ENCODE measurements around the gene TNFRSF1A. TPM values are rescaled to one million over a fixed set of nuclear protein-coding genes. Genes with fewer than 3 reads are reported as not detected.

Gene TNFRSF1A
- total and polyA plus RNA-seq, 2 of the 13 experiments (the other 11 are each of a cell fraction or from before 2014, with no cell fraction given): 41.5 to 61.2 TPM

DNA sequence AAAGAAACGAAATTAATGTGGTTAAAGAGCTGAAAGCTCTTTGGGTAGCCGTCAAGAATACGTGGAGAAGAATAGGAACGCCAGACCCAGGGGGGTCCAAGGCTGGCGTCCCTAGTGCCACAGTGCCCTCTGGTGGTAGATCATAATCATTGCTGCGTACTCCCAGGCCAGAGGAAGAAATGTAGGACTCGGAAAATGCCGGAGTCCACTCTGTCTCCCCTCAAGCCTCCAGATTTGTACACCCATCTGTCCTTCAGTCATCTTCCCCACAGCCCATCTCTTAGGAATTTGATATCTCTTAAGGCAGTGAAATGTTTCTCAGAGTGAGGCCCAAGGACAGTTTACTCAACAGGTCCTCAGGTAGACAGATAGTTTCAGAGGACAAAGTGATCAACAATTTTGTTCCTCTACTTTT is 56.8 kb downstream of the TNFRSF1A start (continued):
- TF ChIP-seq, protein P1, sequence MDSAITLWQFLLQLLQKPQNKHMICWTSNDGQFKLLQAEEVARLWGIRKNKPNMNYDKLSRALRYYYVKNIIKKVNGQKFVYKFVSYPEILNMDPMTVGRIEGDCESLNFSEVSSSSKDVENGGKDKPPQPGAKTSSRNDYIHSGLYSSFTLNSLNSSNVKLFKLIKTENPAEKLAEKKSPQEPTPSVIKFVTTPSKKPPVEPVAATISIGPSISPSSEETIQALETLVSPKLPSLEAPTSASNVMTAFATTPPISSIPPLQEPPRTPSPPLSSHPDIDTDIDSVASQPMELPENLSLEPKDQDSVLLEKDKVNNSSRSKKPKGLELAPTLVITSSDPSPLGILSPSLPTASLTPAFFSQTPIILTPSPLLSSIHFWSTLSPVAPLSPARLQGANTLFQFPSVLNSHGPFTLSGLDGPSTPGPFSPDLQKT (CRISPR knock-in tag; IDR thresholded peaks at IDR 0.05; ENCODE audit: borderline replicate concordance): no peak
- no peak for TF ChIP-seq MEF2D (CRISPR knock-in tag; IDR thresholded peaks at IDR 0.05)
- TF ChIP-seq STAG1 (CRISPR knock-in tag; IDR thresholded peaks at IDR 0.05): peak; percentile 97
- no peak for TF ChIP-seq RCOR2 (CRISPR knock-in tag; IDR thresholded peaks at IDR 0.05)
- TF ChIP-seq IRF2 (CRISPR knock-in tag; IDR thresholded peaks at IDR 0.05): no peak
- TF ChIP-seq RXRB (CRISPR knock-in tag; IDR thresholded peaks at IDR 0.05; ENCODE audit: borderline replicate concordance): no peak
- TF ChIP-seq CEBPZ (IDR thresholded peaks at IDR 0.05; ENCODE audit: low read length): no peak
- TF ChIP-seq, protein P2, sequence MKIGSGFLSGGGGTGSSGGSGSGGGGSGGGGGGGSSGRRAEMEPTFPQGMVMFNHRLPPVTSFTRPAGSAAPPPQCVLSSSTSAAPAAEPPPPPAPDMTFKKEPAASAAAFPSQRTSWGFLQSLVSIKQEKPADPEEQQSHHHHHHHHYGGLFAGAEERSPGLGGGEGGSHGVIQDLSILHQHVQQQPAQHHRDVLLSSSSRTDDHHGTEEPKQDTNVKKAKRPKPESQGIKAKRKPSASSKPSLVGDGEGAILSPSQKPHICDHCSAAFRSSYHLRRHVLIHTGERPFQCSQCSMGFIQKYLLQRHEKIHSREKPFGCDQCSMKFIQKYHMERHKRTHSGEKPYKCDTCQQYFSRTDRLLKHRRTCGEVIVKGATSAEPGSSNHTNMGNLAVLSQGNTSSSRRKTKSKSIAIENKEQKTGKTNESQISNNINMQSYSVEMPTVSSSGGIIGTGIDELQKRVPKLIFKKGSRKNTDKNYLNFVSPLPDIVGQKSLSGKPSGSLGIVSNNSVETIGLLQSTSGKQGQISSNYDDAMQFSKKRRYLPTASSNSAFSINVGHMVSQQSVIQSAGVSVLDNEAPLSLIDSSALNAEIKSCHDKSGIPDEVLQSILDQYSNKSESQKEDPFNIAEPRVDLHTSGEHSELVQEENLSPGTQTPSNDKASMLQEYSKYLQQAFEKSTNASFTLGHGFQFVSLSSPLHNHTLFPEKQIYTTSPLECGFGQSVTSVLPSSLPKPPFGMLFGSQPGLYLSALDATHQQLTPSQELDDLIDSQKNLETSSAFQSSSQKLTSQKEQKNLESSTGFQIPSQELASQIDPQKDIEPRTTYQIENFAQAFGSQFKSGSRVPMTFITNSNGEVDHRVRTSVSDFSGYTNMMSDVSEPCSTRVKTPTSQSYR (CRISPR knock-in tag; IDR thresholded peaks at IDR 0.05; ENCODE audit: borderline replicate concordance): no peak
- TF ChIP-seq ELF1 (CRISPR knock-in tag; IDR thresholded peaks at IDR 0.05): no peak
- TF ChIP-seq THAP11 (CRISPR knock-in tag; IDR thresholded peaks at IDR 0.05): no peak
- no peak for TF ChIP-seq ZBTB7B (CRISPR knock-in tag; IDR thresholded peaks at IDR 0.05)
- TF ChIP-seq CAMTA2 (CRISPR knock-in tag; IDR thresholded peaks at IDR 0.05; ENCODE audit: borderline replicate concordance): no peak
- TF ChIP-seq HNRNPL (IDR thresholded peaks at IDR 0.05; ENCODE audit: low read depth, low read length): no peak
- no peak for TF ChIP-seq DNMT3B (CRISPR knock-in tag; conservative IDR thresholded peaks at IDR 0.05)
- no peak for TF ChIP-seq MAFG (CRISPR knock-in tag; IDR thresholded peaks at IDR 0.05)
- TF ChIP-seq, protein P3, sequence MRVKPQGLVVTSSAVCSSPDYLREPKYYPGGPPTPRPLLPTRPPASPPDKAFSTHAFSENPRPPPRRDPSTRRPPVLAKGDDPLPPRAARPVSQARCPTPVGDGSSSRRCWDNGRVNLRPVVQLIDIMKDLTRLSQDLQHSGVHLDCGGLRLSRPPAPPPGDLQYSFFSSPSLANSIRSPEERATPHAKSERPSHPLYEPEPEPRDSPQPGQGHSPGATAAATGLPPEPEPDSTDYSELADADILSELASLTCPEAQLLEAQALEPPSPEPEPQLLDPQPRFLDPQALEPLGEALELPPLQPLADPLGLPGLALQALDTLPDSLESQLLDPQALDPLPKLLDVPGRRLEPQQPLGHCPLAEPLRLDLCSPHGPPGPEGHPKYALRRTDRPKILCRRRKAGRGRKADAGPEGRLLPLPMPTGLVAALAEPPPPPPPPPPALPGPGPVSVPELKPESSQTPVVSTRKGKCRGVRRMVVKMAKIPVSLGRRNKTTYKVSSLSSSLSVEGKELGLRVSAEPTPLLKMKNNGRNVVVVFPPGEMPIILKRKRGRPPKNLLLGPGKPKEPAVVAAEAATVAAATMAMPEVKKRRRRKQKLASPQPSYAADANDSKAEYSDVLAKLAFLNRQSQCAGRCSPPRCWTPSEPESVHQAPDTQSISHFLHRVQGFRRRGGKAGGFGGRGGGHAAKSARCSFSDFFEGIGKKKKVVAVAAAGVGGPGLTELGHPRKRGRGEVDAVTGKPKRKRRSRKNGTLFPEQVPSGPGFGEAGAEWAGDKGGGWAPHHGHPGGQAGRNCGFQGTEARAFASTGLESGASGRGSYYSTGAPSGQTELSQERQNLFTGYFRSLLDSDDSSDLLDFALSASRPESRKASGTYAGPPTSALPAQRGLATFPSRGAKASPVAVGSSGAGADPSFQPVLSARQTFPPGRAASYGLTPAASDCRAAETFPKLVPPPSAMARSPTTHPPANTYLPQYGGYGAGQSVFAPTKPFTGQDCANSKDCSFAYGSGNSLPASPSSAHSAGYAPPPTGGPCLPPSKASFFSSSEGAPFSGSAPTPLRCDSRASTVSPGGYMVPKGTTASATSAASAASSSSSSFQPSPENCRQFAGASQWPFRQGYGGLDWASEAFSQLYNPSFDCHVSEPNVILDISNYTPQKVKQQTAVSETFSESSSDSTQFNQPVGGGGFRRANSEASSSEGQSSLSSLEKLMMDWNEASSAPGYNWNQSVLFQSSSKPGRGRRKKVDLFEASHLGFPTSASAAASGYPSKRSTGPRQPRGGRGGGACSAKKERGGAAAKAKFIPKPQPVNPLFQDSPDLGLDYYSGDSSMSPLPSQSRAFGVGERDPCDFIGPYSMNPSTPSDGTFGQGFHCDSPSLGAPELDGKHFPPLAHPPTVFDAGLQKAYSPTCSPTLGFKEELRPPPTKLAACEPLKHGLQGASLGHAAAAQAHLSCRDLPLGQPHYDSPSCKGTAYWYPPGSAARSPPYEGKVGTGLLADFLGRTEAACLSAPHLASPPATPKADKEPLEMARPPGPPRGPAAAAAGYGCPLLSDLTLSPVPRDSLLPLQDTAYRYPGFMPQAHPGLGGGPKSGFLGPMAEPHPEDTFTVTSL (CRISPR knock-in tag; IDR thresholded peaks at IDR 0.05; ENCODE audit: borderline replicate concordance): no peak
- TF ChIP-seq ZNF543 (CRISPR knock-in tag; IDR thresholded peaks at IDR 0.05): no peak
